ENCODE results near the gene TP53INP2. TPM values are rescaled to one million over a fixed set of nuclear protein-coding genes. Genes with fewer than 3 reads are reported as not detected.
"Not testable (repeated sequence)": the region's sequence is repeated elsewhere in the genome, so short reads cannot be mapped to it uniquely, and the experiment has no call there.

TP53INP2 gene
- total RNA-seq, 1 experiment from 2014 or later: 4.9 TPM

GRCh38 chr20:34663213-34663943 lies 40.8 kb upstream of the TP53INP2 start:
- no peak overlapping the region for H3K4me3 ChIP-seq
- ChIA-PET POLR2A (ENCODE audit: unreplicated experiment) (no interaction called here), CTCF (interaction anchor here (0.6 to 0.7 kb wide), 2 partner anchors 37 to 64 kb away, joined by 11 to 12 read pairs; no protein-coding TSS in a partner anchor)
- H4K20me1 ChIP-seq (ENCODE audit: insufficient read depth): peaks cover 4% of the 10 kb centered on the region; the same call in 1 of the 2 replicates
- no peak overlapping the region for H2AFZ ChIP-seq
- no peaks in the 10 kb centered on the region for H3K9me3 ChIP-seq (ENCODE audit: insufficient read depth, low read depth)
- no peak for DNase-seq
- no peak overlapping the region for H3K27ac ChIP-seq
- no peak overlapping the region for H3K4me2 ChIP-seq
- H3K79me2 ChIP-seq (ENCODE audit: low read depth): 0 out of 2 replicates have a peak, but pooled peaks cover 5% of the 10 kb centered on the region
- H3F3A ChIP-seq (ENCODE audit: insufficient read depth, low read depth): no peaks in the 10 kb centered on the region
- TF ChIP-seq CTCF (conservative IDR thresholded peaks at IDR 0.05): no peak
- TF ChIP-seq EZH2 (IDR thresholded peaks at IDR 0.05; ENCODE audit: low read depth): no peak
- intact Hi-C loops (cut with micrococcal nuclease; ENCODE audit: unreplicated experiment): no loop called here
- BruUV-seq (replicated peaks): no TSS peak
- no peaks in the 10 kb centered on the region for H3K27me3 ChIP-seq (ENCODE audit: insufficient read depth, low read depth)
- no peaks in the 10 kb centered on the region for H3K9me2 ChIP-seq (ENCODE audit: insufficient read depth)
- no peaks in the 10 kb centered on the region for H3K36me3 ChIP-seq (ENCODE audit: low read depth)
- 0 out of 2 replicates have a peak, but pooled peaks cover 5% of the 10 kb centered on the region for H3K4me1 ChIP-seq (replicated peaks; ENCODE audit: insufficient read depth)

GRCh38 chr20:34664751-34665150 lies 39.4 kb upstream of the TP53INP2 start:
- DNase-seq; intact Hi-C loops (cut with micrococcal nuclease; ENCODE audit: unreplicated experiment); H3F3A ChIP-seq (ENCODE audit: insufficient read depth, low read depth); H3K36me3 ChIP-seq (ENCODE audit: low read depth); H3K79me2 ChIP-seq (ENCODE audit: low read depth); H3K27me3 ChIP-seq (ENCODE audit: insufficient read depth, low read depth); H3K4me2 ChIP-seq; H3K9me3 ChIP-seq (ENCODE audit: insufficient read depth, low read depth); H3K4me1 ChIP-seq (replicated peaks; ENCODE audit: insufficient read depth); POLR2A ChIA-PET (ENCODE audit: unreplicated experiment); CTCF ChIA-PET; H2AFZ ChIP-seq; H4K20me1 ChIP-seq (ENCODE audit: insufficient read depth); BruUV-seq (replicated peaks); H3K27ac ChIP-seq; H3K4me3 ChIP-seq; H3K9me2 ChIP-seq (ENCODE audit: insufficient read depth): not testable (repeated sequence)

- no peak overlapping the region for H2AFZ ChIP-seq
- no peak overlapping the region for H3K4me3 ChIP-seq
- H3K9me2 ChIP-seq (ENCODE audit: insufficient read depth): no peaks in the 10 kb centered on the region
- no peaks in the 10 kb centered on the region for H3K36me3 ChIP-seq (ENCODE audit: low read depth)
- no peaks in the 10 kb centered on the region for H3K27me3 ChIP-seq (ENCODE audit: insufficient read depth, low read depth)
- no peak overlapping the region for H3K4me2 ChIP-seq
- H3K27ac ChIP-seq: no peak overlapping the region
- BruUV-seq (replicated peaks): no TSS peak
- H3K4me1 ChIP-seq (replicated peaks; ENCODE audit: insufficient read depth): no peaks in the 10 kb centered on the region
- CTCF ChIA-PET: interaction anchor here (0.5 kb wide), 1 partner anchor 25 kb away, joined by 7 read pairs; no protein-coding TSS in a partner anchor
- H3K79me2 ChIP-seq (ENCODE audit: low read depth): peaks cover 6% of the 10 kb centered on the region; the same call in 1 of the 2 replicates
- intact Hi-C loops (cut with micrococcal nuclease; ENCODE audit: unreplicated experiment): no loop called here
- POLR2A ChIA-PET (ENCODE audit: unreplicated experiment): no interaction called here
- 0 out of 2 replicates have a peak, but pooled peaks cover 6% of the 10 kb centered on the region for H3K9me3 ChIP-seq (ENCODE audit: insufficient read depth, low read depth)
- DNase-seq: no peak
- TF ChIP-seq EZH2 (IDR thresholded peaks at IDR 0.05; ENCODE audit: low read depth) (no peak), CTCF (conservative IDR thresholded peaks at IDR 0.05) (no peak)
- H4K20me1 ChIP-seq (ENCODE audit: insufficient read depth): no peaks in the 10 kb centered on the region
- H3F3A ChIP-seq (ENCODE audit: insufficient read depth, low read depth): no peaks in the 10 kb centered on the region; the same call in 1 of the 2 replicates
These were observed 35.0 kb upstream of the TP53INP2 start for GRCh38 chr20:34669094-34669493.

Measured in PC-9 (cell line).